GM21619 (cell line): Measurements from ENCODE around the gene KCNAB1.
"Not testable (repeated sequence)": the region's sequence is repeated elsewhere in the genome, so short reads cannot be mapped to it uniquely, and the experiment has no call there.

Experiments
- ATAC-seq: cut with Tn5 transposase; IDR thresholded peaks from one replicate; pipeline ENCODE4 v1.9.1; 2021; ENCODE audit not compliant: unreplicated experiment

Gene KCNAB1

GRCh38 chr3:156174229-156174847 lies 54.0 kb downstream of the KCNAB1 start:
- ATAC-seq = no peak

- ATAC-seq = no peak
These were observed 55.2 kb downstream of the KCNAB1 start for GRCh38 chr3:156175570-156175969.

GRCh38 chr3:156176048-156176447 lies 55.7 kb downstream of the KCNAB1 start:
- no peak for ATAC-seq

- no peak for ATAC-seq
These were observed 56.3 kb downstream of the KCNAB1 start for GRCh38 chr3:156176629-156177210.

- ATAC-seq = no peak
These were observed 59.7 kb downstream of the KCNAB1 start for GRCh38 chr3:156180077-156180476.

GRCh38 chr3:156181509-156181908 lies 61.1 kb downstream of the KCNAB1 start:
- no peak for ATAC-seq

- ATAC-seq = no peak
These were observed 63.0 kb downstream of the KCNAB1 start for GRCh38 chr3:156183396-156183795.

GRCh38 chr3:156184156-156184555 lies 63.8 kb downstream of the KCNAB1 start:
- ATAC-seq = no peak

GRCh38 chr3:156187146-156187769 lies 66.9 kb downstream of the KCNAB1 start:
- no peak for ATAC-seq

GRCh38 chr3:156188757-156189156 lies 68.4 kb downstream of the KCNAB1 start:
- ATAC-seq = no peak

GRCh38 chr3:156189927-156190326 lies 69.5 kb downstream of the KCNAB1 start:
- no peak for ATAC-seq

- ATAC-seq = not testable (repeated sequence)
These were observed 74.6 kb downstream of the KCNAB1 start for GRCh38 chr3:156194945-156195344.

- ATAC-seq = not testable (repeated sequence)
These were observed 76.8 kb downstream of the KCNAB1 start for GRCh38 chr3:156197152-156197551.

- no peak for ATAC-seq
These were observed 81.3 kb downstream of the KCNAB1 start for GRCh38 chr3:156201411-156202405.

- no peak for ATAC-seq
These were observed 85.8 kb downstream of the KCNAB1 start for GRCh38 chr3:156206157-156206556.

GRCh38 chr3:156207802-156208685 lies 87.7 kb downstream of the KCNAB1 start:
- ATAC-seq = no peak

- ATAC-seq = no peak
These were observed 89.4 kb downstream of the KCNAB1 start for GRCh38 chr3:156209631-156210335.

- no peak for ATAC-seq
These were observed 91.2 kb downstream of the KCNAB1 start for GRCh38 chr3:156211583-156211982.

GRCh38 chr3:156214676-156215075 lies 94.3 kb downstream of the KCNAB1 start:
- ATAC-seq = no peak

- ATAC-seq = no peak
These were observed 95.4 kb downstream of the KCNAB1 start for GRCh38 chr3:156215751-156216150.
